Activated T-helper 17 cell treated with anti-CD3 and anti-CD28 coated beads, Interleukin-2, amount 50 U/mL, for 72 hours (primary cell): ENCODE measurements around the gene HTR5A. TPM values are rescaled to one million over a fixed set of nuclear protein-coding genes. Genes with fewer than 3 reads are reported as not detected.

Source experiments
- ATAC-seq: fragments of 150-1000 bp; cut with Tn5 transposase; replicated peaks from 2 replicates; pipeline ENCODE4 v1.10.0; 2021; ENCODE audit warnings: mild to moderate bottlenecking, moderate library complexity
- H3K27ac Mint-ChIP-seq: one replicate; pipeline ENCODE4 v1.8.0; 2022; ENCODE audit warnings: mixed read lengths
- H3K27me3 Mint-ChIP-seq: one replicate; pipeline ENCODE4 v1.8.0; 2022; ENCODE audit warnings: mixed read lengths
- H3K36me3 Mint-ChIP-seq: one replicate; pipeline ENCODE4 v1.8.0; 2022; ENCODE audit warnings: low read depth, mild to moderate bottlenecking, mixed read lengths
- H3K4me1 Mint-ChIP-seq: one replicate; pipeline ENCODE4 v1.8.0; 2022; ENCODE audit warnings: mixed read lengths
- H3K4me3 Mint-ChIP-seq: one replicate; pipeline ENCODE4 v1.8.0; 2022; ENCODE audit warnings: mild to moderate bottlenecking, mixed read lengths
- H3K9me3 Mint-ChIP-seq: one replicate; pipeline ENCODE4 v1.8.0; 2022; ENCODE audit warnings: mixed read lengths
- total RNA-seq, 2 donors: library from RNA; stranded (reverse); gene quantifications; one replicate each; pipeline ENCODE4 v1.2.3, GENCODE V29; 2022

Gene HTR5A
- total RNA-seq, 2 donors from 2014 or later: not detected

DNA sequence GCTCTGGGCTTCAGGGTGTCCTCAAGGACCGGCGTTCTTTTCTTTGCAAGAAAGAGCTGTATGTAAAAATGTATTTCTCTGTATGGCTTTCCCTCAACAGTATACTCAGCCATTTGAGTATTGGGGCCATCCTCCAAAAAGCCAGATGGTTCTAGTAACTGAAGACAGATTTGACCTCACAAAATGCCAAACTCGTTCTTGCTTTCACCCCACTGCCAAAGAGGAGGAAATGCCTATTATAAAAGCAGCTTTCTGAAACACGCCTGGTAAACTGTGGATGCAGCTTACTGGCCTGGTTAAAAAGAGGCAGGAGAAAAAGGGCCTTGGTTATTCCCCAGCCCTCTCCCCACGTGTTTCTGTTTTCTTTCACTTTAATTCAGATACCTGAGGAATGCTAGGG, 7.7 kb upstream of the HTR5A start:
- no peak for ATAC-seq
- H3K4me1 Mint-ChIP-seq: no peaks in the 10 kb centered on the region
- no peaks in the 10 kb centered on the region for H3K9me3 Mint-ChIP-seq
- peaks cover 35% of the 10 kb centered on the region for H3K27me3 Mint-ChIP-seq
- H3K36me3 Mint-ChIP-seq: no peaks in the 10 kb centered on the region
- H3K27ac Mint-ChIP-seq: no peak overlapping the region
- no peak overlapping the region for H3K4me3 Mint-ChIP-seq

DNA sequence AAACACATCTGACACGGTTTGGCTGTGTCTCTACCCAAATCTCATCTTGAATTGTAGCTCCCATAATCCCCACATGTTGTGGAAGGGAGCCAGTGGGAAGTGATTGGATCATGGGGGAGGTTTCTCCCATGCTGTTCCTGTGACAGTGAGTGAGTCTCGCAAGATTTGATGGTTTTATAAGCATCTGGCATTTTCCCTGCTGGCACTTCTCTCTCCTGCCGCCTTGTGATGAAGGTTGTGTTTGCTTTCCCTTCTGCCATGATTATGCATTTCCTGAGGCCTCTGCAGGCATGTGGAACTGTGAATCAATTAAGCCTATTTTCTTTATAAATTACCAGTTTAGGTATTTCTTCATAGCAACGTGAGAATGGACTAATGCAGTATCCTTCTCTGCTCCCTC, 5.9 kb upstream of the HTR5A start:
- H3K27ac Mint-ChIP-seq: no peak overlapping the region
- peaks cover 37% of the 10 kb centered on the region for H3K27me3 Mint-ChIP-seq
- no peaks in the 10 kb centered on the region for H3K4me1 Mint-ChIP-seq
- no peaks in the 10 kb centered on the region for H3K36me3 Mint-ChIP-seq
- H3K4me3 Mint-ChIP-seq: no peak overlapping the region
- no peaks in the 10 kb centered on the region for H3K9me3 Mint-ChIP-seq
- ATAC-seq: no peak

DNA sequence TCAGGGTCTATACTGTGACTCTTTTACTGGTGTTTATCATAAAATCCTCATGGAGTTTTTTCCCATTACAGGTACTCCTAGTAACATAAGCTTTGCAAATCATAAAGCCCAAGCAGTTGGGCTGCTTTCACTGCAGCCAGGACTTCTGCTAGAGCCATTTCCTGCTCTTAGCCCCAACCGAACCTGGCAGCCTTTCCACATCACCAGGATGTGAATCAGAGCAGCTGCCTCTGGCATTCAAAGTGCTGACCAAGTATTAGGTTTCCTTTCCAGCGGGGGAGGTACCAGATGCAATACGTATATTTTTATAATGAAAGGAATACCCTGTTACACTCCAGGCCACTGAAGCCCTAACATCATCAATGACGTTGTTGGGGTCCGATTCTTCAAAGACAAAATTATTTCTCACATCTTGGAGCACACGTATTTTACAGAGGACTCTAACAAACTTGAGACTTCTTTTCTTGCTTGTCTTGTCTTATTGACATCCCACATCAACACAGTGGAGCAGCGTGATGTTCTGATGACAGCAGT, 3.6 kb upstream of the HTR5A start:
- H3K9me3 Mint-ChIP-seq: no peaks in the 10 kb centered on the region
- no peaks in the 10 kb centered on the region for H3K4me1 Mint-ChIP-seq
- no peaks in the 10 kb centered on the region for H3K36me3 Mint-ChIP-seq
- H3K27ac Mint-ChIP-seq: no peak overlapping the region
- ATAC-seq: no peak
- no peak overlapping the region for H3K4me3 Mint-ChIP-seq
- peaks cover 31% of the 10 kb centered on the region for H3K27me3 Mint-ChIP-seq

DNA sequence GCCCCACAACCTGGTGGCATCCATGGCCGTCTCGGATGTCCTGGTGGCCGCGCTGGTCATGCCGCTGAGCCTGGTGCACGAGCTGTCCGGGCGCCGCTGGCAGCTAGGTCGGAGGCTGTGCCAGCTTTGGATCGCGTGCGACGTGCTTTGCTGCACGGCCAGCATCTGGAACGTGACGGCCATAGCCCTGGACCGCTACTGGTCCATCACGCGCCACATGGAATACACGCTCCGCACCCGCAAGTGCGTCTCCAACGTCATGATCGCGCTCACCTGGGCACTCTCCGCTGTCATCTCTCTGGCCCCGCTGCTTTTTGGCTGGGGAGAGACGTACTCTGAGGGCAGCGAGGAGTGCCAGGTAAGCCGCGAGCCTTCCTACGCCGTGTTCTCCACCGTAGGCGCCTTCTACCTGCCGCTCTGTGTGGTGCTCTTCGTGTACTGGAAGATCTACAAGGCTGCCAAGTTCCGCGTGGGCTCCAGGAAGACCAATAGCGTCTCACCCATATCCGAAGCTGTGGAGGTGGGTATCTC, 1.1 kb downstream of the HTR5A start:
- ATAC-seq: no peak
- Mint-ChIP-seq H3K27ac (no peak overlapping the region), H3K4me1 (no peaks in the 10 kb centered on the region), H3K4me3 (no peak overlapping the region), H3K27me3 (peaks cover 29% of the 10 kb centered on the region), H3K9me3 (no peaks in the 10 kb centered on the region), H3K36me3 (no peaks in the 10 kb centered on the region)

DNA sequence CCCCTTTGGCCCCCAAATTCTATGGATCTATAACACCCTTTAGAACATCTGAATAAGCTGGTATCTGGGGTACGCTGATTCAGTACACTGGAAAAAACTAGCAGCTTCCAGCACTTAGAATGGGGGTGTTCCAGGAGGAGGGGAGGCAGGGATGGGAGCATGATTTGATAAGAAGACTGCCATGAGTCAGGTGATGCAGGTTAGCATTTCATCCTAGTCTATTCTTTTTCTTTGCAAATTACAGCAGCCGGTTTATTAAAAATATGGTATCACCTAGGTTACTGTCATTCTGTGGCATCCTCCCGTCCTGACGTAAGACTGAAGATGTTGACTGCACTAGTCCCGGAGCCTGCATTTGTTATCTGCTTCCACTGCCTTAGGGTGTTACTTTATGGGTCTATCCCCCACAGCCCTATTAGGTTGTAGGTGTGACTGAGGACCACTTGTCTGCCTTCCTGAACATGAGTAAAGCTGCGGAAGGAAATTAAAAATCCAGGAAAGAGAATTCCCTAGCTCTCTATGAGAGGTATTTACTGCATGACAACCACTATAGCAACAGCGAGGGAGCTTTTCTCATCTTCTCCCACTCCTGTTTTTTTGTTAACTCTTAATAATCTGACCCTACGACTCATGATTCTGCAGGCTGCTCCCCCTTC, 1.9 kb downstream of the HTR5A start:
- Mint-ChIP-seq H3K4me1 (no peaks in the 10 kb centered on the region), H3K4me3 (no peak overlapping the region), H3K27ac (no peak overlapping the region), H3K27me3 (peaks cover 22% of the 10 kb centered on the region), H3K9me3 (no peaks in the 10 kb centered on the region), H3K36me3 (no peaks in the 10 kb centered on the region)
- ATAC-seq: no peak

DNA sequence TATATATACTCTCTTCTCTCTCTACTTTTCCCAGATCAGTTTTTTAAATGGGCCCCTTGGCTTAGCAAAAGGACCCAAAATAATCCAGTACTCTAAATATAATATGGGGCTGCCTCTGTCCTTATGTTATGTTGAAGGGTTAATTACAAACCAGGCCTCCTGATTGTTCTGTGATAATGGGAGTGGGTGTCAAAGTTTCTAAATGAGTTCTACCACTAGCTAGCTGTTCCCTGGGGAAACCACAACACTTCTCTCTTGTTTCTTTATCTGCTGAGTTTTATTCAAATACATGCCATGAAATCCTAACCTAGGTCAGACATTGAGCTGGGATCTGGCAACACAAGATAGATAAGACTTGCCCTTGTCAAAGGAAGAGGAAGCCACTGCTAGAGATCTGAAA, 3.8 kb downstream of the HTR5A start:
- Mint-ChIP-seq H3K27ac (no peak overlapping the region), H3K4me3 (no peak overlapping the region), H3K9me3 (no peaks in the 10 kb centered on the region), H3K27me3 (peaks cover 20% of the 10 kb centered on the region), H3K4me1 (no peaks in the 10 kb centered on the region), H3K36me3 (no peaks in the 10 kb centered on the region)
- no peak for ATAC-seq

DNA sequence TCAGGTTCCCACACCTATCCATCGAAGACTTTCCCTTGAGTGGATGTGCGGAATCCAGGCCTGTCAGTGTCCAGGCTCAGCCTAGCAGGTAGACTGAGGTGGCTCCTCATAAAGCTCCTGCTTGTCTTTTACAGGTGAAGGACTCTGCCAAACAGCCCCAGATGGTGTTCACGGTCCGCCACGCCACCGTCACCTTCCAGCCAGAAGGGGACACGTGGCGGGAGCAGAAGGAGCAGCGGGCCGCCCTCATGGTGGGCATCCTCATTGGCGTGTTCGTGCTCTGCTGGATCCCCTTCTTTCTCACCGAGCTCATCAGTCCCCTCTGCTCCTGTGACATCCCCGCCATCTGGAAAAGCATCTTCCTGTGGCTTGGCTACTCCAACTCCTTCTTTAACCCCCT, 13.9 kb downstream of the HTR5A start:
- Mint-ChIP-seq H3K27me3 (peaks cover 35% of the 10 kb centered on the region), H3K4me3 (no peak overlapping the region), H3K27ac (no peak overlapping the region), H3K36me3 (no peaks in the 10 kb centered on the region), H3K9me3 (no peaks in the 10 kb centered on the region), H3K4me1 (no peaks in the 10 kb centered on the region)
- no peak for ATAC-seq

DNA sequence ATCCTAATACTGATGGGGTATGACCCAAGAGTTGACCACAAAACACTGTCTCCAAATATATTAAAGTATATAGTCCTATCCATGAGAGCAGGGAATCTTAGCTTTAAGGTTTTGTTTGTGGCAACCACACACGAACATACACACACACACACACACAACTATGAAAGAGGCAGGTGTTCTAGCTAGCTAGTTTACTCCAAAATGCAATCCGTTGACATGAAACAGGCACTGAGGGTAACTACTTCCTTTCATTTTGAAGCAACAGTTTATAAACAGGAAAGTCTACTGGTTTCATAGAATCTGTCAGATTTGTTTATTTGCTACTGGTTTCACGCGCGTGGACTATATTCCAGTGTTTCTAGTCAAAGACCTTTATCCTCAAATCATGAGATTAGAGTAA, 14.8 kb downstream of the HTR5A start:
- H3K36me3 Mint-ChIP-seq: no peaks in the 10 kb centered on the region
- ATAC-seq: no peak
- H3K9me3 Mint-ChIP-seq: no peaks in the 10 kb centered on the region
- peaks cover 32% of the 10 kb centered on the region for H3K27me3 Mint-ChIP-seq
- no peak overlapping the region for H3K4me3 Mint-ChIP-seq
- no peak overlapping the region for H3K27ac Mint-ChIP-seq
- no peaks in the 10 kb centered on the region for H3K4me1 Mint-ChIP-seq

DNA sequence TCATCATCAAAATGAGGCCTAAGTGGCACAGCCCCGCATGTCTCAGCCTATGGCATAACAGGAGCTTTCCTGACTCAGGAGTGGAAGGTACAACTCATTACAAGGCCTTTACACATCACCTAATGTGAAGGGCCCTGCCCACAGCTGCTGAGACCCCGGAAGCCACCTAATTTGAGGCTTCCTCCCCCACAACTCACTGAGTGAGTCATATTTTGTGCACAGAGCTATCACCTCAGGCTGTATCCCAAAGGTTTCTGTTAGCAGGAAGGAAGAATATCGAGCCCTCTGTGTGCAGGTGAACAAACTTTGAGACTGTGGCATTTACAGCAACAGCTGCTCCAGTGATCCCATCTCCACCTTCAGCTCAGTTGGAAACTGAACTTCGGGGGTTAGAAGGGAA, 20.6 kb downstream of the HTR5A start:
- Mint-ChIP-seq H3K4me3 (no peak overlapping the region), H3K36me3 (no peaks in the 10 kb centered on the region), H3K27me3 (peaks cover 19% of the 10 kb centered on the region), H3K9me3 (no peaks in the 10 kb centered on the region), H3K27ac (no peak overlapping the region), H3K4me1 (no peaks in the 10 kb centered on the region)
- ATAC-seq: peak; percentile 85

DNA sequence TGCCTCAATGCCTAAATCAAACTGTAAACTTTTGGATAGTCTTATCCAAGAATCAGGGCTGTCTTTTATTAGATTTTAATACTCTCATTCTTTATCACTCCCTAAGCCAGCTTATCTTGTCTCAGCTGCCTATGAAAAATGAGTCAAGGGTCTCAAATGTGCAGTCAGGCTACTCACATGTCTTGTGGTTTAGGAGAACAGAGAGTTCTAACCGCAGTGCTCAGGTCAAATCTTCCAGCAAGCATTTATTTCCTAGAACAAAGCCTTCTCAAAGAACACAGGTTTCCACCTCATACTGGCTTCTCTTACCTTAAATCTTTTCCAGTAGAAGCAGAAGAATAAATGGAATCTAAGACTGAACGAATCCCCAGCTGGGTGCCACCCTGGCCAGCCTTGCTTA, 23.5 kb downstream of the HTR5A start:
- H3K27ac Mint-ChIP-seq: no peak overlapping the region
- ATAC-seq: no peak
- no peaks in the 10 kb centered on the region for H3K9me3 Mint-ChIP-seq
- no peaks in the 10 kb centered on the region for H3K36me3 Mint-ChIP-seq
- no peak overlapping the region for H3K4me3 Mint-ChIP-seq
- no peaks in the 10 kb centered on the region for H3K4me1 Mint-ChIP-seq
- peaks cover 17% of the 10 kb centered on the region for H3K27me3 Mint-ChIP-seq

DNA sequence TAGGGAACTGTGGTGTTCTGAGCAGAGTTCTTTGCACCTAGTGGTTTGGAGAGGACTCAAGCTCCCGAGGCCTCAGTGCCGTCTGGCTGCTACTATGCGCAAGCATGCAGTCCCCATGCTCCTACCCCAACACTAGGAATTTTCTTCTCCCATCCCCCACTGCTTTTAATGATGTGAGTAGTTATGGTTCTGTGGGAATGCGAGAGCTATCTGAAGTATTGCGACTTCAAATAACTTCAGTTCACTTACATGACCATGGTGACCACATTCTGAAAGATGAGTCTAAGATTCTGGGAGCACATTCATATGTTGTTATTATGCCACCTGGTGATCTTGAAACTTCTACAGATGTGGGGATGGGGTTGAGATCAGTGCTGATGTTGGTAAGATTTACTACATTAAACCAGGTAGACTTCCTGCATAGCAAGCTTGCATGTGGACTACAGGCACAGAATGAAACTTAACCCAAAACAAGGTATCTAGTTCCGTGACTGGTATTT, 24.6 kb downstream of the HTR5A start:
- Mint-ChIP-seq H3K27ac (no peak overlapping the region), H3K4me3 (no peak overlapping the region), H3K9me3 (no peaks in the 10 kb centered on the region), H3K27me3 (peaks cover 22% of the 10 kb centered on the region), H3K36me3 (no peaks in the 10 kb centered on the region), H3K4me1 (no peaks in the 10 kb centered on the region)
- no peak for ATAC-seq

DNA sequence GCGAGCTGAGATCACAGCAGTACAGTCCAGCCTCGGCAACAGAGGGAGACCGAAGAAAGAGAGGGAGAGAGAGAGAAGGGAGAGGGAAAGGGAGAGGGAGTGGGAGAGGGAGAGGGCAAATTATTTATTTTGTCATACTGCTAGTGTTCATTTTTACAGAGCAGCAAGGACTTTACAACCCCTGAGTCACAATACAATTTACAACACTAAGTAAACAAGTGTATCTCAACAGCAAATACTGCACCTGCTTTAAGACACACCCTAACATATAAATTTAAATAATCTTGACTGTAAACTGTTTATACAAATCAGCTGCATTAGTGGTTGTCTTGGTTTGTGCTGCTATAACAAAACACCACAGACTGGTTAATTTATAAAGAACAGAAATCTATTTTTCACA, 27.2 kb downstream of the HTR5A start:
- Mint-ChIP-seq H3K4me1 (no peaks in the 10 kb centered on the region), H3K27me3 (peaks cover 26% of the 10 kb centered on the region), H3K27ac (no peak overlapping the region), H3K9me3 (no peaks in the 10 kb centered on the region), H3K4me3 (no peak overlapping the region), H3K36me3 (no peaks in the 10 kb centered on the region)
- ATAC-seq: no peak

DNA sequence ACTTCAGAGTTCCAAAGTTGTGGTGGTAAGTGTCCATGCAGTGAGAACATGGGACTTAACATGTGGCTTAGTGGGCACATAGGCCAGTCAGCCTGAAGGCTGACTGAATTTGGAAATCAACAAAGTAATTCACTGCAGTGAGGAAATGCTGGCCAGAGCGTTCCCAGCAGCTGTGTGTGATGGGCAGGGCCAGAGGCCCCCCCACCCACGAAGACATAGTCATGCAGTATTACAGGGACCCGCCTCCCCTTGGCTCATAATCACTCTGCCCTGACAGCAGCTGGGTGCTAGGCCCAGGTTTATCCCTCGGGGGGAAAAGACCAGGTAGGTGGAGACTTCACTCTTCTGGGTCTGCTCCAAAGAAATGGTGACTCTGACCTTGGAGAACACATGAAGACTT, 33.7 kb downstream of the HTR5A start:
- Mint-ChIP-seq H3K4me3 (no peak overlapping the region), H3K4me1 (no peaks in the 10 kb centered on the region), H3K9me3 (no peaks in the 10 kb centered on the region), H3K27ac (no peak overlapping the region), H3K27me3 (peaks cover 15% of the 10 kb centered on the region), H3K36me3 (no peaks in the 10 kb centered on the region)
- no peak for ATAC-seq

DNA sequence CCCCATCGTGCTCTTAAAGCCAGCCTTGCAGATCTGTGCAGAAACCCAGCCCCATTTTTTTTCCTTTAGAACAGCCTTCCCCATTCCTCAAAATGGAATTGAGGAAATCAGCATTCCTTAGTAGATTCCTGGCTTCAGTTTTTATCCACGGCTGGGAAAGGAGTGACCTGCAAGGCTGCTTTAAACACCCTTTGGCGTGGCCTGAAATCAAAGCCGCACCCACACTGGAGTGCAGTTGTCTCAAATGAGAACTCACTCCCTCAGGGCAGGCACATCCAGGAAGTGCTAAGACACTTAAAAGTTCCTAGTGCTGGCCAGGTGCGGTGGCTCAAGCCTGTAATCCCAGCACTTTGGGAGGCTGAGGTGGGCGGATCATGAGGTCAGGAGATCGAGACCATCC, 34.8 kb downstream of the HTR5A start:
- H3K4me3 Mint-ChIP-seq: no peak overlapping the region
- no peak overlapping the region for H3K27ac Mint-ChIP-seq
- H3K36me3 Mint-ChIP-seq: no peaks in the 10 kb centered on the region
- no peak for ATAC-seq
- no peaks in the 10 kb centered on the region for H3K9me3 Mint-ChIP-seq
- peaks cover 18% of the 10 kb centered on the region for H3K27me3 Mint-ChIP-seq
- no peaks in the 10 kb centered on the region for H3K4me1 Mint-ChIP-seq

DNA sequence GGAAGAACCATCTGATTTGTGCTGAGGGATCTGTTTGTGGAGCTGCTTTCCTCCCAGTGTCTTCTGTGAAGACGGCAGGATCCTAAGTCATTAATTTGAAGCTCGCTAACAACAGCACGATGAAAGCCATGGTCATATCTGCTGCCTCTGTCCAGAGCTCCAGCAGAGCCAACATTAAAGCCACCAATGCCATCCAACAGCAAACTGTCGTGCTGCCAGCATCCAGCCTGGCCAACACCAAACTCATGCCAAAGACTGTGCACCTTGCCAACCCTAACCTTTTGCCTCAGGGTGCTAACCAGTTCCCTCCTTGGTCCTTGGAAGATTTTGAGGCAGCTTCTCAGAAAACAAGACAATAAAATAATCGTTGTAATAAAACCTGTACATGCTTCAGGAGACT, 36.2 kb downstream of the HTR5A start:
- H3K27me3 Mint-ChIP-seq: peaks cover 22% of the 10 kb centered on the region
- H3K27ac Mint-ChIP-seq: no peak overlapping the region
- no peak overlapping the region for H3K4me3 Mint-ChIP-seq
- no peaks in the 10 kb centered on the region for H3K36me3 Mint-ChIP-seq
- H3K9me3 Mint-ChIP-seq: no peaks in the 10 kb centered on the region
- no peak for ATAC-seq
- no peaks in the 10 kb centered on the region for H3K4me1 Mint-ChIP-seq
